ENCODE results near the gene STK32B. TPM values are rescaled to one million over a fixed set of nuclear protein-coding genes. Genes with fewer than 3 reads are reported as not detected.

STK32B gene
- total and polyA plus RNA-seq, 12 donors: 0.16 to 6.8 (median 0.52) TPM

DNA sequence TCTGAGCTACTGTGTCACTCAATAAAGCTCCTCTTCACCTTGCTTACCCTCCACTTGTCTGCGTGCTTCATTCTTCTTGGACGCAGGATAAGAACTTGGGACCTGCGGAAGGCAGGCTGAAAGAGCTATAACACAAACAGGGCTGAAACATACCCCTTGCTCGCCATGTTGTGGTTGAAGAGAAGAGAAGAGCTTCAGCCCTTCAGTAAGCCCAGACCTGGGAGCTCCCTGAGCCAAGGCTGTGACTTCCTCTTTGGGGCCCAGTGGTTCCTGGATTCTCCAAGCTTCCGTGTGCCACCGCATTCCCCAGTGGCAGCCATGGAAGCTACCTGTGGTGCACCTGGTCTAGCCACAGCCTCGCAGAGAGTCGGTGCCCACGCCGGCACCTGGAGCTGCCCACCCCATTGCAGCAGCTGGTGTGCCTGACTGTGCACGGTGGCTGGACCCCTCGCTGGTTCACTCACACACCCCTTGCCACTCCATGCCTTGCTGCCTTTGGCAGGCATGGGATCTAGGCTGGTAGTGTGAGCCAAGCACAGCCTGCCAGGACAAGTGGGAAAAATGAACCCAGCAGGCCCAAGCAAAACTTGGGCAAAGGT is 496.5 kb downstream of the STK32B start:
- TF ChIP-seq, protein P1, sequence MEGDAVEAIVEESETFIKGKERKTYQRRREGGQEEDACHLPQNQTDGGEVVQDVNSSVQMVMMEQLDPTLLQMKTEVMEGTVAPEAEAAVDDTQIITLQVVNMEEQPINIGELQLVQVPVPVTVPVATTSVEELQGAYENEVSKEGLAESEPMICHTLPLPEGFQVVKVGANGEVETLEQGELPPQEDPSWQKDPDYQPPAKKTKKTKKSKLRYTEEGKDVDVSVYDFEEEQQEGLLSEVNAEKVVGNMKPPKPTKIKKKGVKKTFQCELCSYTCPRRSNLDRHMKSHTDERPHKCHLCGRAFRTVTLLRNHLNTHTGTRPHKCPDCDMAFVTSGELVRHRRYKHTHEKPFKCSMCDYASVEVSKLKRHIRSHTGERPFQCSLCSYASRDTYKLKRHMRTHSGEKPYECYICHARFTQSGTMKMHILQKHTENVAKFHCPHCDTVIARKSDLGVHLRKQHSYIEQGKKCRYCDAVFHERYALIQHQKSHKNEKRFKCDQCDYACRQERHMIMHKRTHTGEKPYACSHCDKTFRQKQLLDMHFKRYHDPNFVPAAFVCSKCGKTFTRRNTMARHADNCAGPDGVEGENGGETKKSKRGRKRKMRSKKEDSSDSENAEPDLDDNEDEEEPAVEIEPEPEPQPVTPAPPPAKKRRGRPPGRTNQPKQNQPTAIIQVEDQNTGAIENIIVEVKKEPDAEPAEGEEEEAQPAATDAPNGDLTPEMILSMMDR (IDR thresholded peaks at IDR 0.05): no peak
- TF ChIP-seq POLR2A (IDR thresholded peaks at IDR 0.05): no peak
- 94 to 100% (median 96%) methylated on average over 9 to 12 of the region's 12 CpGs for WGBS, 4 donors
- no peaks in the 10 kb centered on the region for H3K36me3 ChIP-seq (replicated peaks in 1 of 2)

More for the DNA sequence above, 496.5 kb downstream of the STK32B start:
- Histone ChIP-seq H3K27ac (no peak overlapping the region), H3K4me3 (no peak overlapping the region), H3K27me3 (no peaks in the 10 kb centered on the region), H3K9me3 (replicated peaks in 1 of 3) (no peaks in the 10 kb centered on the region), H3K4me1 (replicated peaks in 1 of 2) (no peaks in the 10 kb centered on the region)
- intact Hi-C loops (cut with DNase I): no loop called here
- DNase-seq: no peak

Small RNA genes within 50 kb of the gene (small RNA-seq; reads per million reads assigned to genes)
- gene RF00019: 0 reads per million in 2 donors

Other genes with a start within 250 kb of the STK32B start
- 10 to 100 TPM in 2 of 9 donors, 1 to 10 TPM in 7; 5.2 to 30.3 (median 7.2) TPM for gene MSX1, start 191.8 kb upstream of the STK32B start, total RNA-seq
- 1 to 10 TPM; 1.8 to 7.9 (median 4.6) TPM for gene MSX1, start 191.8 kb upstream of the STK32B start, polyA plus RNA-seq
- 1 to 10 TPM in 7 of 9 donors, under 1 TPM in 1, not detected in 1; 0.50 to 5.7 (median 1.5) TPM for gene CYTL1, start 32.0 kb upstream of the STK32B start, total RNA-seq
- 1 to 10 TPM in 1 of 3 donors, under 1 TPM in 2; 0.48 to 1.1 (median 0.51) TPM for gene CYTL1, start 32.0 kb upstream of the STK32B start, polyA plus RNA-seq